Upper lobe of left lung (tissue), 6 donors: ENCODE data around the gene COL23A1. TPM values are rescaled to one million over a fixed set of nuclear protein-coding genes. Genes with fewer than 3 reads are reported as not detected.

Source experiments
- ATAC-seq, 2 donors: fragments of 200-7000 bp; cut with Tn5 transposase; one replicate each; pipeline ENCODE4 v1.9.1; 2022; ENCODE audit warnings: mild to moderate bottlenecking in 2 of 2, moderate library complexity in 2 of 2; ENCODE audit not compliant: low FRiP score in 2 of 2
- DNase-seq, 2 donors: peaks; one replicate each; pipeline ENCODE4 v3.0.0-alpha.2; 2019 to 2020
- H3K27ac ChIP-seq, 4 donors: fragments of 200-600 bp; sonication (generic); one replicate each; pipeline ENCODE4 v1.5.1; 2016 to 2019
- H3K27me3 ChIP-seq, 4 donors: fragments of 200-600 bp; sonication (generic); one replicate each; pipeline ENCODE4 v1.5.1; 2017 to 2019
- H3K36me3 ChIP-seq, 4 donors: fragments of 200-600 bp; sonication (generic); one replicate each; pipeline ENCODE4 v1.5.1; 2016 to 2019
- H3K4me1 ChIP-seq, 4 donors: fragments of 200-600 bp; sonication (generic); one replicate each; pipeline ENCODE4 v1.5.1; 2018 to 2019
- H3K4me3 ChIP-seq, 4 donors: fragments of 200-600 bp; sonication (generic); one replicate each; pipeline ENCODE4 v1.5.1; 2017 to 2019; ENCODE audit warnings: mild to moderate bottlenecking in 2 of 4, moderate library complexity in 1 of 4
- H3K9me3 ChIP-seq, 4 donors: fragments of 200-600 bp; sonication (generic); one replicate each; pipeline ENCODE4 v1.5.1; 2018 to 2019
- CTCF ChIP-seq, 6 experiments: fragments of 450-650 bp in 4 of 6; fragments of 200-600 bp in 2 of 6; sonication (generic) in 2 of 6; IDR thresholded peaks; one replicate each; pipeline ENCODE4 v1.5.1; 2016 to 2019; ENCODE audit warnings: antibody characterized with exemption in 6 of 6
- EP300 ChIP-seq, 4 donors: sonication (generic); formaldehyde crosslinking; IDR thresholded peaks; one replicate each; pipeline ENCODE4 v1.5.1; 2017; ENCODE audit warnings: antibody characterized with exemption in 4 of 4, control low read depth in 2 of 4
- POLR2A ChIP-seq, 4 donors: fragments of 450-650 bp; IDR thresholded peaks; one replicate each; pipeline ENCODE4 v1.5.1; 2016 to 2017; ENCODE audit warnings: antibody characterized with exemption in 4 of 4, mild to moderate bottlenecking in 2 of 4
- POLR2AphosphoS5 ChIP-seq, 2 donors: sonication (generic); formaldehyde crosslinking; IDR thresholded peaks; one replicate each; pipeline ENCODE4 v1.5.1; 2017; ENCODE audit warnings: antibody characterized with exemption in 2 of 2
- WGBS, 2 donors: methylation state at CpG; one replicate each; pipeline ENCODE4 v1.1.5; 2017 to 2018; 5-methylcytosine and 5-hydroxymethylcytosine counted together
- total RNA-seq, 6 donors: library from RNA; depleted of rRNA in 4 of 6; stranded (reverse); fragments of >200 nt in 4 of 6; gene quantifications; one replicate each; pipeline versions ENCODE4 v1.1.0 to v1.2.1, GENCODE V29; 2016 to 2021
- donor health status: DM: no; HTN: no; CAD: no; lungs with moderate emphysema.
- donor health status: DM: no; HTN: yes; CAD: no; lungs with severe emphysema.

Gene COL23A1
- total RNA-seq, 6 donors from 2014 or later = 0.61 to 3.1 (median 1.5) TPM

- Histone ChIP-seq H3K9me3 (no peaks in the 10 kb centered on the region), H3K4me3 (no peak overlapping the region), H3K27me3 (no peaks in the 10 kb centered on the region), H3K4me1 (no peaks in the 10 kb centered on the region), H3K27ac (no peak overlapping the region), H3K36me3 (no peaks in the 10 kb centered on the region)
- DNase-seq (no peak), ATAC-seq (no peak)
- TF ChIP-seq EP300 (IDR thresholded peaks at IDR 0.05) = no peak
- no peak for TF ChIP-seq CTCF (IDR thresholded peaks at IDR 0.05)
- no peak for TF ChIP-seq POLR2AphosphoS5 (IDR thresholded peaks at IDR 0.05)
- no peak for TF ChIP-seq POLR2A (IDR thresholded peaks at IDR 0.05)
- 78 to 86% methylated on average over 14 of the region's 14 CpGs for WGBS, 2 donors
These were observed 63.3 kb downstream of the COL23A1 start for GRCh38 chr5:178526773-178527457.

GRCh38 chr5:178525906-178526732, 64.1 kb downstream of the COL23A1 start:
- 83 to 86% methylated on average over 11 to 12 of the region's 12 CpGs for WGBS, 2 donors
- Histone ChIP-seq H3K27ac (no peak overlapping the region), H3K27me3 (no peaks in the 10 kb centered on the region), H3K36me3 (no peaks in the 10 kb centered on the region), H3K4me3 (no peak overlapping the region), H3K4me1 (no peaks in the 10 kb centered on the region), H3K9me3 (no peaks in the 10 kb centered on the region)
- ATAC-seq = no peak
- DNase-seq = no peak
- TF ChIP-seq EP300 (IDR thresholded peaks at IDR 0.05) (no peak), CTCF (IDR thresholded peaks at IDR 0.05) (no peak)

GRCh38 chr5:178524093-178524882, 65.9 kb downstream of the COL23A1 start:
- Histone ChIP-seq H3K36me3 (no peaks in the 10 kb centered on the region), H3K27ac (no peak overlapping the region), H3K9me3 (no peaks in the 10 kb centered on the region), H3K4me1 (no peaks in the 10 kb centered on the region), H3K4me3 (no peak overlapping the region), H3K27me3 (no peaks in the 10 kb centered on the region)
- no peak for DNase-seq
- TF ChIP-seq EP300 (IDR thresholded peaks at IDR 0.05) = no peak
- no peak for TF ChIP-seq CTCF (IDR thresholded peaks at IDR 0.05)
- no peak for TF ChIP-seq POLR2A (IDR thresholded peaks at IDR 0.05)
- no peak for TF ChIP-seq POLR2AphosphoS5 (IDR thresholded peaks at IDR 0.05)
- ATAC-seq = no peak
- 78 to 84% methylated on average over 10 of the region's 10 CpGs for WGBS, 2 donors

- no peaks in the 10 kb centered on the region for H3K36me3 ChIP-seq
- 95% methylated on average over 14 of the region's 14 CpGs for WGBS, 2 donors
- H3K27me3 ChIP-seq = no peaks in the 10 kb centered on the region
- no peak overlapping the region for H3K27ac ChIP-seq
- TF ChIP-seq CTCF (IDR thresholded peaks at IDR 0.05) = no peak
- TF ChIP-seq POLR2AphosphoS5 (IDR thresholded peaks at IDR 0.05) = no peak
- TF ChIP-seq POLR2A (IDR thresholded peaks at IDR 0.05) = no peak
- TF ChIP-seq EP300 (IDR thresholded peaks at IDR 0.05) = no peak
- DNase-seq = no peak
- H3K9me3 ChIP-seq = no peaks in the 10 kb centered on the region
- H3K4me1 ChIP-seq = no peaks in the 10 kb centered on the region
- ATAC-seq = no peak
- H3K4me3 ChIP-seq = no peak overlapping the region
These were observed 67.8 kb downstream of the COL23A1 start for GRCh38 chr5:178522361-178522760.
